ENCODE measurements around the gene PAFAH1B1.
"Not testable (repeated sequence)": the region's sequence is repeated elsewhere in the genome, so short reads cannot be mapped to it uniquely, and the experiment has no call there.

PAFAH1B1 gene

DNA sequence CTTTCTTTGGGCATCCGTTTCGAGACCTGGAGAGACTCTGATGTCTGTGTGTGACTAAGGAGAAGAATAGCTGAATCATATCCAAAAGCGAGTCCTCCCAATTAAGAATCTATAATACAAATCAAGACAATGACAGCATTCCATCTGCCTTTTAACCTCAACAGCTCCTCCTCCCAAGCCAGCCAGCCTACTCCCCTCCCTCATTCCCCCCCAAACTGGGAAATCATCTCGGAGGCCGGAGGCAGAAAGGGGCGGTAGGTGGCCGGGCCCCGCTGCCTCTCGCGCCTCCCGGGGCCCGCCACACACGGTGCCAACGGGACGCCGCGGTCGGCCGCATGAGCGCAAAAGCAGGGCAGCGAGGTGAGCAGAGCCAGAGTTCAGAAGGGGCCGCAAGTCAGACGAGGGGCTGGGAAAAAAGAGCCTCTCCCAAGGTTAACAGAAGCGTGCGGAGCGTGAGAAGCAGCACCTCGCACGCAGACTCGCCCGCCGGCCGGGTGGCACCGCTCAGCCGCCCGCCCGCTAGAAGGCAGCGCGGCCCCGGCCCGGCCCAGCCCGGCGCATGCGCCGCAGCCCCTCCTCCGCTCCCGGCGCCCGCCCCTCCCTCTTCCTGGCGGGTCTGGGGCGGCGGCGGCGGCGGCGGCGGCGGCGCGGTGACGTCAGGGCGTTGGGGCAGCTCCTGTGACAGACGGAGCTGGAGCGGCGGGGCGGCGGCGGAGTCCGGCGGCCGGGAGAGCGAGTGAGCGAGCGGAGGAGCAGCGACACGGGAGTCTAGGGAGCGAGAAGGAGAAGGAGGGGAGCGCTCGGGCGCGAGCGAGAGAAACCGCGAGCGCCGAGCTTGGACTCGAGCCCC, at the start of gene PAFAH1B1:
Gene PAFAH1B1, plus strand, starts transcription at position 684 of the 850 bp plus-strand sequence. CDS start 44,635 bp downstream, outside the sequence.
- peak; percentile 88 for DNase-seq (ENCODE audit: low read depth)

DNA sequence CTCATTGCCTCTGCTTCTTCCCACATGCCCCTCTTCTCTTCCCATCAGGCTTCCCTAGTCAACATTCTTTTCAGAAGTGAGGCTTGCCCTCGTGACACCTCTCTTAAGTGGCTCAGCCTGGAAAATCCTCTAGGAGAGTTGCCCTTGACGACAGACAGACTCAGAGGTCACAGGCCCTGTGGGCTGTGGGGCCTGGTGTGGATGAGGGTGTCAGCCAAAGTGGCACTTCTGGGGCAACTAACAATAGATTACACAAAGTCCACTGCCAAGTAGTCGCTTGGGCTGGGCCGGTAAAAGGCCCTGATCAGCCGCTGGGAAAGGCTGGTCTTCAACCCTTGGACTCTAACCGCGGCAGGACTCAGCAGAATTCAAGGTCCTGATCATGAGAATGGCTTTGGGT, 48.1 kb upstream of the PAFAH1B1 start:
- DNase-seq (ENCODE audit: low read depth): no peak

DNA sequence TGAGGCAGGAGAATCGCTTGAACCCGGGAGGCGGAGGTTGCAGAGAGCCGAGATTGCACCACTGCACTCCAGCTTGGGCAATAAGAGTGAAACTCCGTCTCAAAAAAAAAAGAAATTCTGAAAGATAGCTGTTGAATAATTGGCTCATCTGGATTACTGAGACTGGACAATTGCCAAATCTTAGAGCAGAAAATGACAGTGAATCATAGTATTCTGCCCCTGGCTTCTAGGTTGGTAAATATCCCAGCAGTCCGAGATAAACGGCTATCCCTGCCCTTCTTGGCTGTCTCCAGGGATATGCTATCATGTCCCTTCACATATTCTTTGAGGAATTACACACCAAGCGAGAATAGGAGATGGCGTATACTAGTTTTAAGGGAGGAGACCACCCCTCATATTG, 46.3 kb upstream of the PAFAH1B1 start:
- peak; percentile 63 for DNase-seq (ENCODE audit: low read depth)

DNA sequence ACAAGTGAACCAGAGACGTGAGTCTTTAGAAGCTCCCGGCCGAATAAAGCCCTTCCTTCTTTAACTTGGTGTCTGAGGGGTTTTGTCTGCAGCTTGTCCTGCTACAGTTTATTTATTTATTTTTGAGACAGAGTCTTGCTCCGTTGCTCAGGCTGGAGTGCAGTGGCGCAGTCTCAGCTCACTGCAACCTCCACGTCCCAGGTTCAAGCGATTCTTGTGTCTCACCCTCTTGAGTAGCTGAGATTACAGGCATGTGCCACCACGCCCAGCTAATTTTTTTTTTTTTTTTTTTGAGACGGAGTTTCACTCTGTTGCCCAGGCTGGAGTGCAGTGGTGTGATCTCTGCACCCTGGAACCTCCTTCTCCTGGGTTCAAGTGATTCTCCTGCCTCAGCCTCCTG, 45.4 kb upstream of the PAFAH1B1 start:
- not testable (repeated sequence) for DNase-seq (ENCODE audit: low read depth)

DNA sequence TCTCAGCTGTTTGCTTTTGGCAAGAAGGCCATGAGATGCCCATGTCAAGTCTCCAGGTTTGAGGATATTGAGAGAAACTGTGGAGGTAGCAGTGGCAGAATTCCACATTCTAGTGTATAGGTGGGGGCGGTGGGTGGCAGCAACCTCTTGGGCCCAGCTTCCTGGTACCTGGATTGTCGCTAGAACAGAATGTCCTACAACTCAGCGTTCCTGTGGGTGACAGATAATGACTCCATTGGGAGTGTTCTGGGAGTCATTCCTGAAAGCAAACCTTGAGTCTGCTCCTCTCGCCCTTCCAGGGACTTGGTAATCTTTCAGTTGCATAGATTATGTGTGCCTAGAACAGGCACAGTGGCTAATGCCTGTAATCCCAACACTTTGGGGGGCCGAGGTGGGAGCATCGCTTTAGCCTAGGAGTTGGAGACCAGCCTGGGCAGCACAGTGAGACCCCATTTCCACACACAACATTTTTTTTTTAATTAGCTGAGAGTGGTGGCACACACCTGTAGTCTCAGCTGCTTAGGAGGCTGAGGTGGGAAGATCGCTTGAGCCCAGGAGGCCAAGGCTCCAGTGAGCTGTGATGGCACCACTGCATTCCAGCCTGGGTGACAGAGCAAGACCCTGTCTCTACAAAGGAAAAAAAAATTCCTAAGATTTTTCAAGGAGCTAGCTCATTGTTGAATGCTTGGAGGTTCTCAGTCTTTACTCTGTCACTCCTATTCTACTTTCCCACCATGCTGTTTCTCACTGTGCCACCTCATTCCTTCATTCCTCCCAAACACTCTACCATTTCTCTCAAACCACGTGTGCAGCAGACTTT, 43.9 kb upstream of the PAFAH1B1 start:
- no peak for DNase-seq (ENCODE audit: low read depth)

DNA sequence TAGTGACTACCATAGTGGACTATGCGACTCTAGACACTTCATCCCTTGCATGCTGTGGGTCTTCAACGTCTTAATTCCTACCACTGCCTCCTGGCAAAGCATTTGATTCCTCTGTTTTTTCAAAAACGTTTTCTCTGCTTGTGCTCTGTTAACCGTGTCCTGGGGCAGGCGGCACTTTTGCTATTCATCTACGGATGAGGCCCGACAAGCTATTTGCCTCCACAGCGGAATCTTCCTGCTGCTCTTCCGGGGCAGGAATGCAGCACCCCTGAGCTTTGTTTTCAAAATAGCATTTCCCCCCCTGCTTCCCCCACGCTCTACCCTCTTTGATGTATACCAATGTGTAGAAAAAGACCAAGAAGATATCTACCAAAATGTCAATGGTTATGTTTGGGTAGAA, 42.0 kb upstream of the PAFAH1B1 start:
- no peak for DNase-seq (ENCODE audit: low read depth)

DNA sequence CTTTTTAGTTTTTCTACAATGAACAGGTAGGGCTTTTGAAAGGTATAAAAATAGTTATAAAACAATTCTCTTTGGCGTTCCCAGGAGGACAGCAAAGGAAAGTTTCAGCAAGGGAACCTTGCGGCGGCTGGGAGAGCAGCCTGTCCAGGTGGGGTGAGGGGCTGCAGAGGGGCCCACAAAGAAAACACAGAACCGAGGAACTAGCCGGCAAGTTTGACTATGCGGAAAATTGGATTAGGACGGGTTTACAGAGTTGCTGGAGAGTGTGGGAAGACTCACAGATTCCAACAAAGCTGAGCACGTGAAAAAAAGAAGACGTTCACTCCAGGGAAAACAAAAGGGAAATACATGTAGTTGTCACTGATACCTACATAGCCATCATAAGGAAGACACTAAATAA, 41.5 kb upstream of the PAFAH1B1 start:
- no peak for DNase-seq (ENCODE audit: low read depth)

DNA sequence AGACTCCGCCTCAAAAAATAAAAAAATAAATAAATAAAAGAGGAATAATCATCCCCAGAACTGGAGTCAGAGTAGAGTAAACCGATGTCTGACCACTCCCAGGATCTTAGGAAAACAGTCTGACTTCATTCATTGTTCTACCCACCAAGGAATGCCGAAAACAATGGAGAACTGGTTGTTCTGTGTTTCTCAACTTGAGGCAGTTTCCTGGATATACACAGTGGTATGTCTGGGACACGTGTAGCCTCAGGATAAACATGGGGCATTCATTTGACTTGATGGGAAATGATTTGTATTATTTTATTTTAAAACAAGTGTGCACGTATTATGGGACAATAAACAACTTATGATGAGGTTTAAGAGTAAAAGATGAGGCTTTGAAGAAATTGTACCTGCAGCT, 32.8 kb upstream of the PAFAH1B1 start:
- no peak for DNase-seq (ENCODE audit: low read depth)

DNA sequence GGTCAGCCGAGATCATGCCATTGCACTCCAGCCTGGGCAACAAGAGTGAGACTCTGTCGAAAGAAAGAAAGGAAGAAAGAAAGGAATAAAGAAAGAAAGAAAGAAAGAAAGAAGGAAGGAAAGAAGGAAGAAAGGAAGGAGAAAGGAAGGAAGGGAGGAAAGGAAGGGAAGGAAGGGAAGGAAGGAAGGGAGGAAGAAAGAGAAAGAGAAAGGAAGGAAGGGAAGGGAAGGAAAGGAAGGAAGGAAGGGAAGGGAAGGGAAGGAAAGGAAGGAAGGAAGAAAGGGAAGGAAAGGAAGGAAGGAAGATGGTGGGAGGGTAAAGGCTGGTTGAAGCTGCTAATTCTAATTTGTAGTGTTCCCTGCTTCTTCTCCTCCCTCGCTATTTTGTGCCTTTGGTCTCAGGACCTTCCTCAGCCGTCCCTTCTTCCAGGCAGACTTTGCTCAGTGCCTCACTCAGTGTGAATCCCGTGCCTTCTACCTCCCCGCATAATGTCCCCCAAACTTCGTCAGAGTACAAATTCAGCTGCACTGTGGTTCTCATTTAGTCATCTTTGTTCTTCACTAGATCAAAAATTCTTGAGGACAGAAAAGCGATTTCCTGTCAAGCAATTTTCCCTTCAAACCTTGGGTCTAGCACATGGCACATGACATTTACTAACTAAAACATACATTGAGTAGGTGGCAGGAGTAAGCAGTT, 31.1 kb upstream of the PAFAH1B1 start:
- DNase-seq (ENCODE audit: low read depth): no peak

DNA sequence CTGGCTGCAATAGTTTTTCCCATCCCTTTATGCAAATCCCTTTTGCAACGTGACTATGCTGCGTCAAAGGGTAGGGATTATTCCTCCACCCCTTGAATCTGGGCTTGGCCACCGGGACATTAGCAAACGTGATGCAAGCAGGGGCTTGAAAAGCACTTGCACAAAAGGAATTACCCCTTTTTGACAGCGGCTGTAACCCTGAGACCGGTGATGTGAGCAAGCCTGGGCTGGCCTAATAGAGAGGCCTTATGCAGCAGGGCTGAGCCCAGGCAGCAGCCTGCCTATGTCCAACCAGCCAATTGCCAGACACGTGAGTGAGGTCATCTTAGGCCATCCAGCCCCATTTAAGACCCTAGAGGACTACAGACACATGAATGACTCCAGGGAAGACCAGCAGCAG, 30.4 kb upstream of the PAFAH1B1 start:
- no peak for DNase-seq (ENCODE audit: low read depth)

DNA sequence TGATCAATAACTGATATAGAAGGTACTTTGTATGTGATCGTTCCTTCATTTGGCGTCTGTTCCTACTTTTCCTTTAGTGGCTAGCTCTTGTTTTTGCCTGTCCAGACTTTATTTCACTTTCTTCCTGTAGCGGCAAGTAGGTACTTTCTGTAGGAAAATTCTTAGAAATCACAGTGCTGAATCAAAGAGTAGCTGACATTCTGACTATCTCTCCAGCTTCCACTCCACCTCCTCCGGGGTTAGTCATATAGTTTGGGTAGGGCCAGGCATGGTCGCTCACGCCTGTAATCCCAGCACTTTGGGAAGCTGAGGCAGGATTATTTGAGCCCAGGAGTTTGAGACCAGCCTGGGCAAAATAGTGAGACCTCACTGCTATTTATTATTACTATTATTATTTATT, 29.9 kb upstream of the PAFAH1B1 start:
- no peak for DNase-seq (ENCODE audit: low read depth)

DNA sequence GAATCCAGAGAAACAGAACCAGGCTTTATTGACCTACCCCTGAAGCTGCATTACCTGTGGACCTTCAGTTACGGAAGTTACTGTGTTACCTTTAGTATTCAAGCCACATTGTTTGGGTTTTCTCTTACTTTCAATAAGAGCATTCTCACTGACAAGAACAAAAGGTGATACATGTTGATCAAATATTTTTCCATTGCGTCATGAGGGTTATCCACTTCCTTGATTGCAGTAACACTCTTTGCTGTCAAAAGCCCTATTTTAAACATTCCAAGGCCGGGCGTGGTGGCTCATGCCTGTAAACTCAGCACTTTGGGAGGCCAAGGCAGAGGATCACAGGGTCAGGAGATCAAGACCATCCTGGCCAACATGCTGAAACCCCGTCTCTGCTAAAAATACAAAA, 28.6 kb upstream of the PAFAH1B1 start:
- DNase-seq (ENCODE audit: low read depth): peak; percentile 45

DNA sequence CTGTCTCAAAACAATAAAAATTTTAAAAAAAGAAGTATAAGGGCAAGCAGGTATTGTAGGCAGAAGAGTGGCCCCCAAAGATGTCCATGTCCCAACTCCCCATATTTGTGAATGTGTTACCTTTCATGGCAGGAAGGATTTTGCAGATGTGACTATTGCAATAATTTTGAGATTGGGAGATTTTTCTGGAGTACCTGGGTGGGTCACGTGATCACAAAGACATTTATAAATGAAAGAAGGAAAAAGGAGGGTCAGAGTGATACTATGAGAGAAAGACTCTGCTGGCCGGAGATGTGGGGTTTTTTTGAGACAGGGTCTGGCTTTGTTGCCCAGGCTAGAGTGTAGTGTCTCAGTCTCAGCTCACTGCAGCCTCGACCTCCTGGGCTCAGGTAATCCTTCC, 27.4 kb upstream of the PAFAH1B1 start:
- DNase-seq (ENCODE audit: low read depth): no peak

DNA sequence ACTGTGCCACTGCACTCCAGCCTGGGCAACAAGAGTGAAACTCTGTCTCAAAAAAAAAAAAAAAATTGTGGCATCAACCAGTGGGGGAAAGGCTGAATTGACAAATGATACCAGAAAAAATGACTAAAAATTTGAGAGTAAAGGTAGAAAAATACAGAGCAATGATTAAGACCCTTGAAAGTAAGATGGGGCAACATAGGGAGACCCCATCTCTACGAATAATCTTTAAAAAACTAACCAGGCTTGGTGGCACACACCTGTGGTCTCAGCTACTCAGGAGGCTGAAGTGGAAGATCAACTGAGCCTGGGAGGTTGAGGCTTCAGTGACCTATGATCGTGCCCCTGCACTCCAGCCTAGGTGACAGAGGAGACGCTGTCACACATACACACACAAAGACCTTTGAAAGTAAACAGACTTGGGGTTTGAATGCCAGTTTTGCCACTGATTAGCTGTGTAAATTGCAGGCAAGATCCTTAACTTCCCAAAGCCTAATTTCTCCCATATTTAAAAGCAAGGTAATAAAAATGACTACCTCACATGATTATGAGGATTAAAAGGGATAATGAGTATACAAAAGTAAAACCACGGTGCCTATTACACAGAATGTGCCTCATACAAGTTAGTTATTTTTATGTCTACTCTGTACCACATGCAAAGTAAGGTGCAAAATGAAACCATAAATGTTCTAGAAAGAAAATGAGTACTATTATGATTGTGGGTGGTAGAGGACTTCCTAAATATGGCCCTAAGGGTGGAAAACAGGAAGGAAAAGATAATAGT, 21.7 kb upstream of the PAFAH1B1 start:
- DNase-seq (ENCODE audit: low read depth): no peak

DNA sequence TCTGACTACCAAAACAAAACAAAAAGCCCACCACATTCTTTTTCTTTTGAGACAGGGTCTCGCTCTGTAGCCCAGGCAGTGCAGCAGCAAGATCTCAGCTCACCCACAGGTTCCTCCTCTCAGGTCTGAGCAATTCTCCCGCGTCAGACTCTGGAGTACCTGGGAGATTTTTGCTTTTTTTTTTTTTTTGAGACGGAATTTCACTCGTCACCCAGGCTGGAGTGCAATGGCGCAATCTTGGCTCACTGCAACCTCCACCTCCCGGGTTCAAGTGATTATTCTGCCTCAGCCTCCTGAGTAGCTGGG, 21.2 kb upstream of the PAFAH1B1 start:
- not testable (repeated sequence) for DNase-seq (ENCODE audit: low read depth)

DNA sequence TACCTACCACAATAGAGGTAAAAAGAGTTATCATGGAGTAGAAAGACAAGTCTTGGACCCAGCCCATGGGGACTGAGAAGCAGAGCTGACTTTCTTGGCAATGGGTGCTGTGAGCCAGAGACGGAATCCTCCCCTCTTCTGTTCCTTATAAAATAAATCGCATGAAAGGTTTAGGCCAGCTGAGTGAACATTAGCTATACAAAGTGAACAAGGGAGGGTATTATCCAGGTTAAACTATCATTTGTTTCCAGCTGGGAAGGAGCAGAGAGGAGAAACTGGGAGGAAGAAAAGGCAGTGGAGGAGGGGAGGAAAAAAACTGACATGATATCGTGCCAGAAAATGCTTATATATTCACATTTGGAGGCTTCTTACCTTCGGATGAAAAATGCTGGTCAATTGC, 13.3 kb upstream of the PAFAH1B1 start:
- DNase-seq (ENCODE audit: low read depth): no peak

DNA sequence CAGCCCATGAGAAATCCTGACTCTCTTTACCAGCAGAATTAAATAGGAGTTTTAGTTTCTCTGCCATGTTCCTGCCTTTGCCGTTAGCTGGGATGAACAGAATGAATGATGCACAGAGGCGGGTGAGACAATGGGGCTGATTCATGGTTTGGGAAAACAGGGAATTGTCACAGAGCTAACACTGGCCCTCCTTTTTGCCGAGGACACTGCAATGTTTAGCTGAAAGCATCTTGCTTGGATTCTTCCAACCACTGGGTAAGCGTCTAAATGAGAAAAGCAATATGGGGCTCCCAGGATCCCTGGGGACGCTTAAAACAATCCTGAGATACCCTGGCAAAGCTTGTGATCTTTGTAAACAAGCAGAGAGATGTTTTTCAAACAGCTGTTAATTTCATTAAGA, 12.8 kb upstream of the PAFAH1B1 start:
- no peak for DNase-seq (ENCODE audit: low read depth)

DNA sequence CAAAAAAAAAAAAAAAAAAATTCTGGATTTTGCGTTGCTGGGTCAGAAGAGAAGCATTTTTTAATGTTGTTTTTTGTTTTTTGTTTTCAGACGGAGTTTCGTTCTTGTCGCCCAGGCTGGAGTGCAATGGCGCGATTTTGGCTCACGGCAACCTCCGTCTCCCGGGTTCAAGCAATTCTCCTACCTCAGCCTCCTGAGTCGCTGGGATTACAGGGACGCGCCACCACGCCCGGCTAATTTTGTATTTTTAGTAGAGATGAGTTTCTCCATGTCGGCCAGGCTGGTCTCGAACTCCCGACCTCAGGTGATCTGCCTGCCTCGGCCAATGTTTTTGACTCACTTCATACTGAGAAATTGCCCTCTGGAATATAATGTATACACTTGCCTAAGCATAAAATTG, 11.0 kb upstream of the PAFAH1B1 start:
- DNase-seq (ENCODE audit: low read depth): no peak

DNA sequence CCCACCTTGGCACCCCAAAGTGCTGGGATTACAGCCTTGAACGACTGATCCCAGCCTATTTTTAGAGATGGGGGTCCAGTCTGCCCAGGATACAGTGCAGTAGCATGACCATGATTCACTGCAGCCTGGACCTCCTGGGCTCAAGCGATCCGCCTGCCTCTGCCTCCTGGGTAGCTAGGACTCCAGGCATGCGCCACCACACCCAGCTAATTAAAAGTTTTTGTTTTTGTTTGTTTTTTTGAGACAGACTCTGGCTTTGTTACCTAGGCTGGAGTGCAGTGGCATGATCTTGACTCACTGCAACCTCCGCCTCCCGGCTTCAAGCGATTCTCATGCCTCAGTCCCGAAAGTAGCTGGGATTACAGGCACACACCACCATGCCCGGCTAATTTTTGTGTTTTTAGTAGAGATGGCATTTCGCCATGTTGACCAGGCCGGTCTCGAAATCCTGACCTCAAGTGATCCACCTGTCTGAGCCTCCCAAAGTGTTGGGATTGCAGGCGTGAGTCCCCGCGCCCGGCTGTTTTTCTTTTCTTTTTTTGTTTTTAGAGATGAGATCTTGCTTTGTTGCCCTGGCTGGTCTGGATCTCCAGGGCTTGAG, 2.3 kb upstream of the PAFAH1B1 start:
- no peak for DNase-seq (ENCODE audit: low read depth)

DNA sequence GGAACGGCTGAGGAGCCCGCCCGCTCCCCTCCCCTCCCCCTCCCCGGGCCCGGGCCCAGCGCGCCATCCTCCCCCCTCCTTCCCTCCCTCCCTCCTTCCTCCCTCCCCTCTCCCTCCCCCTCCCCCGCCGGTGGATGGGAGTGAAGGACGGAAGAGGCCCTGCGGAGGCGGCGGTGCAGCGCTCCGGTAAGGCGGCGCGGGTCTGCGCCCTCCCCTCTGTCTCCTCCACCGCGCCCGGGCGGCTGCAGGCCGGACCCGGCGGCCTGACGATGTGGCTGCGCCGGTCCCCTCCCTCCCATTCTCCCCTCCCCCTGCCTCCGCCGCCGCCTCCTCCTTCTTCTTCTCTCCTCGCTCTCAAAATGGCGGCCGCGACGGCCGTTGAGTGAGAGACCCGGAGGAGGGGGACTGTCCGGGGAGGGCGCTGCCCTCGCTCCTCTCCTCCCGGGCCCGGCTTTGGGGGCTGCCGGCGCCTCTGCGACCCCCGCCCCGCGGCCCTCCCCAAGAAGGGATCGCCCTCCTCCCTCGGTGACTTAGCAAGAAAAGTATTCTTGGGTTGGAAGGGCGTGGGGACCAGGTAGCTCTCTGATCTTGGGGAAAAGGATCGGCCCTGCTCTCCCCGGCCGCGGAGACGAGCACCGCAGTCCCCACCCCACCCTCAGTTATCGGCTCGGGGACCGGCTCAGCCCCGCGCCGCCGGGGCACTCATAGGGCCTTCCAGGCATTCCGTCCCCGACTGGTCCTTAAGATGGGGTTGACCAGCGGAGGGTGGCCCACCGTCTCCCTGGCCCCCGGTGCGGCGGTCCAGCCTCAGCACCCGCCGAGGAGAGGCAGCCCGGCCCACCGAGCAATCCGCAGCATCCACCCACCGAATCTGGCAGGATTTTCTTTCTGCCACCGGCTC, 617 bp downstream of the PAFAH1B1 start:
- peak; percentile 73 for DNase-seq (ENCODE audit: low read depth)

All from iris pigment epithelial cell (primary cell).